ENCODE results near the gene TLL2. TPM values are rescaled to one million over a fixed set of nuclear protein-coding genes. Genes with fewer than 3 reads are reported as not detected.

The TLL2 gene
- total RNA-seq, 1 experiment from 2014 or later, result 0.14 TPM

- no peak for DNase-seq
- CTCF ChIA-PET, result no interaction called here
- no peak overlapping the region for H3K4me3 Mint-ChIP-seq (ENCODE audit: unreplicated experiment)
- POLR2A ChIA-PET, result no interaction called here
- Histone ChIP-seq H3K9me3 (no peaks in the 10 kb centered on the region), H3K4me3 (ENCODE audit: low read depth, low read length) (no peak overlapping the region), H3K27me3 (replicated peaks; ENCODE audit: control insufficient read depth, insufficient read depth, low read length) (peaks cover 3% of the 10 kb centered on the region), H3K4me1 (no peaks in the 10 kb centered on the region), H3K36me3 (ENCODE audit: control insufficient read depth, insufficient read depth, low read length) (no peaks in the 10 kb centered on the region)
- H3K9me3 Mint-ChIP-seq (ENCODE audit: unreplicated experiment), result no peaks in the 10 kb centered on the region
- TF ChIP-seq CTCF (IDR thresholded peaks at IDR 0.05; ENCODE audit: insufficient read depth in 1 of 2, low read depth in 1 of 2, low read length in 1 of 2, severe bottlenecking in 1 of 2, unreplicated experiment in 1 of 2), result no peak
- intact Hi-C loops (cut with micrococcal nuclease; ENCODE audit: unreplicated experiment), result no loop called here
- H3K27me3 Mint-ChIP-seq (ENCODE audit: insufficient read depth, unreplicated experiment), result peaks cover 40% of the 10 kb centered on the region
- H3K36me3 Mint-ChIP-seq (ENCODE audit: insufficient read depth, unreplicated experiment), result no peaks in the 10 kb centered on the region
- H3K4me1 Mint-ChIP-seq (ENCODE audit: low read depth, unreplicated experiment), result no peaks in the 10 kb centered on the region
- BruUV-seq (replicated peaks), result no TSS peak
- H3K27ac Mint-ChIP-seq (ENCODE audit: unreplicated experiment), result no peak overlapping the region
Observed at GRCh38 chr10:96406091-96406490, 107.6 kb downstream of the TLL2 start.

- Histone ChIP-seq H3K27me3 (replicated peaks; ENCODE audit: control insufficient read depth, insufficient read depth, low read length) (peaks cover 3% of the 10 kb centered on the region), H3K4me3 (ENCODE audit: low read depth, low read length) (no peak overlapping the region), H3K36me3 (ENCODE audit: control insufficient read depth, insufficient read depth, low read length) (no peaks in the 10 kb centered on the region), H3K4me1 (no peaks in the 10 kb centered on the region), H3K9me3 (no peaks in the 10 kb centered on the region)
- H3K27me3 Mint-ChIP-seq (ENCODE audit: insufficient read depth, unreplicated experiment), result peaks cover 53% of the 10 kb centered on the region
- no peaks in the 10 kb centered on the region for H3K9me3 Mint-ChIP-seq (ENCODE audit: unreplicated experiment)
- DNase-seq, result peak in 1 of 2 experiments; percentile 43
- intact Hi-C loops (cut with micrococcal nuclease; ENCODE audit: unreplicated experiment), result no loop called here
- no peak overlapping the region for H3K4me3 Mint-ChIP-seq (ENCODE audit: unreplicated experiment)
- TF ChIP-seq CTCF (IDR thresholded peaks at IDR 0.05; ENCODE audit: insufficient read depth in 1 of 2, low read depth in 1 of 2, low read length in 1 of 2, severe bottlenecking in 1 of 2, unreplicated experiment in 1 of 2), result no peak
- CTCF ChIA-PET, result no interaction called here
- H3K36me3 Mint-ChIP-seq (ENCODE audit: insufficient read depth, unreplicated experiment), result no peaks in the 10 kb centered on the region
- no TSS peak for BruUV-seq (replicated peaks)
- H3K4me1 Mint-ChIP-seq (ENCODE audit: low read depth, unreplicated experiment), result no peaks in the 10 kb centered on the region
- H3K27ac Mint-ChIP-seq (ENCODE audit: unreplicated experiment), result no peak overlapping the region
- POLR2A ChIA-PET, result interaction anchor here (0.5 kb wide), 1 partner anchor 108 kb away, joined by 3 read pairs; no protein-coding TSS in a partner anchor
Observed at GRCh38 chr10:96402417-96403305, 111.1 kb downstream of the TLL2 start.

GRCh38 chr10:96401036-96401435 is 112.7 kb downstream of the TLL2 start:
- Histone ChIP-seq H3K36me3 (ENCODE audit: control insufficient read depth, insufficient read depth, low read length) (no peaks in the 10 kb centered on the region), H3K4me1 (no peaks in the 10 kb centered on the region), H3K9me3 (no peaks in the 10 kb centered on the region), H3K4me3 (ENCODE audit: low read depth, low read length) (no peak overlapping the region), H3K27me3 (replicated peaks; ENCODE audit: control insufficient read depth, insufficient read depth, low read length) (peaks cover 3% of the 10 kb centered on the region)
- intact Hi-C loops (cut with micrococcal nuclease; ENCODE audit: unreplicated experiment), result no loop called here
- H3K36me3 Mint-ChIP-seq (ENCODE audit: insufficient read depth, unreplicated experiment), result no peaks in the 10 kb centered on the region
- no peak overlapping the region for H3K27ac Mint-ChIP-seq (ENCODE audit: unreplicated experiment)
- no peak for TF ChIP-seq CTCF (IDR thresholded peaks at IDR 0.05; ENCODE audit: insufficient read depth in 1 of 2, low read depth in 1 of 2, low read length in 1 of 2, severe bottlenecking in 1 of 2, unreplicated experiment in 1 of 2)
- no peak overlapping the region for H3K4me3 Mint-ChIP-seq (ENCODE audit: unreplicated experiment)
- ChIA-PET CTCF (interaction anchor here (0.6 kb wide), 1 partner anchor 12 kb away, joined by 3 read pairs; no protein-coding TSS in a partner anchor), POLR2A (no interaction called here)
- BruUV-seq (replicated peaks), result no TSS peak
- H3K9me3 Mint-ChIP-seq (ENCODE audit: unreplicated experiment), result no peaks in the 10 kb centered on the region
- H3K4me1 Mint-ChIP-seq (ENCODE audit: low read depth, unreplicated experiment), result no peaks in the 10 kb centered on the region
- peaks cover 40% of the 10 kb centered on the region for H3K27me3 Mint-ChIP-seq (ENCODE audit: insufficient read depth, unreplicated experiment)
- DNase-seq, result no peak
